GM03348 (cell line): ENCODE results near the gene ZNF512B.
A peak's percentile ranks its signal among the peaks of the same experiment; 100 is the strongest.
"Not testable (repeated sequence)": the region's sequence is repeated elsewhere in the genome, so short reads cannot be mapped to it uniquely, and the experiment has no call there.

Experiments
- DNase-seq: peaks from one replicate; pipeline ENCODE4 v3.0.0; 2012; ENCODE audit warnings: low spot score

The ZNF512B gene

DNA sequence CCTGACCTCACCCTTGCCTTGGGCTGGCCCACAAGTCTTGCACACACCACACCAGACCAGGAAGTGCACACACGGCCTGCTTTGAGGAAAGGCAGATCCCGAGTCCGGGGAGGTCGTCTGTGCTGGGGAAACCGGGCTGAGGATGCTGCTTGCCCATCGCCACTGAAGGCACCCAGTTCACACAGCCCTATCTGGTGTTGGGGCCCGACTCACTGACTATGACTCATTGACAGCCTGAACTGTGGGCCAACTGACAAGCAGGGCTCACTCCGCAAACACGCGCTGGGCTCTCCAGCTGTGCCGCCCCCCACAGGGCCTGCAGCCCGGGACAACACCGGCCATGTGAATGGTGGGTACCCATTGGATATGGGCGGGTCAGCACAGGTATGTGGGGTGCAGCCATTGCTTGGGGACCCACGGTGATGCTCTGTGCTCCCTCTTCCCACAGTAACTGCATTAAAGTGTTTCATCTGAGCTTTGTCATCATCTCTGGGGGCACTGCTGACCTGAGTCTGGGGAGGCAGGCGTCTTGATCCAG, 8.1 kb upstream of the ZNF512B start:
- DNase-seq: peak; percentile 31

DNA sequence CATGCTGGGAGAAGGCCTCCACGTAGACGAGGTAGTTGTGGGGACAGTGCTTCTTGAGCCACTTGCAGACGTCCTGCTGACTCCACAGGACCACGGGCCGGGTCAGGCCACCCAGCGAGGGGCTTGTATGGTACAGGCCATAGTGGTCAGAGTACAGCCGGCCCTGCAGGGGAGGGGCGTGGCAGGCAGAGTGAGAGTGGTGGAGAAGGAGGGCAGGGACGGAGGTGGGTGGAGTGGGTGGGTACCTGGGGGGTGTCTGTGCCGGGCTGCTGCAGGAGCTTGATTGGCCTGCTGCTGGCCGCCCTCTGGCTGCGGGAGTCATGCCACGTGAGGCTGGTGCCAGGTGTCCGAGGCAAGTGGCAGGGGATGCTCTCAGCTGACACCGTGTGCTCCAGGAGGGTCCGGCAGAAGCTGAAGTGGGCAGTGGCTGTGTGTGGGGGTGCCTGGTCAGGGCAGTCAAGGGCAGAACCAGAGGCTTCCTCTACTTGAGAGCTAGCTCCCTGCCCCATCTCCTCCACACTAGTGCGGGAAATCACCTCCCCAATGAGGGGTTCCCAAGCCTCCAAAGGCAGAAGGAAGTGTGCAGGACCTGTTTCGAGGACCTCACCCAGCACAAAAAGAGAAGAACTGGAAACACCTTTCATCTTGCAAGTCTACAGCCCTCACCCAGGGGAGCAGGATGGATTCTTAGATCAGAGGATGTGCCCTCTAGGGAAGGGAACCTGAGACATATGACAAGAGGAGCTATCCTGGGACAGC, 7.4 kb upstream of the ZNF512B start:
- DNase-seq: no peak

DNA sequence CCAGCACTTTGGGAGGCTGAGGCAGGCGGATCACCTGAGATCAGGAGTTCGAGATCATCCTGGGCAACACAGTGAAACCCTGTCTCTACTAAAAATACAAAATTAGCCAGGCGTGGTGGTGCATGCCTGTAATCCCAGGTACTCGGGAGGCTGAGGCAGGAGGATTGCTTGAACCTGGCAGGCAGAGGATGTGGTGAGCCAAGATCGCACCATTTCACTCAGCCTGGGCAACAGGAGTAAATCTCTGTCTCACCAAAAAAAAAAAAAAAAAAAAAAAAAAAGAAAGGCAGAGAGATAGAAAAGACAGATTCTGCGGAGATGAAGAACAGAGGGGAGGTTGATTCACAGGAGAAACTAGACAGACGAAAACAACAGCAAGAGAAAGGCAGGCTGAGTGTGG, 6.8 kb upstream of the ZNF512B start:
- not testable (repeated sequence) for DNase-seq

- DNase-seq: no peak
Measured at GRCh38 chr20:63974402-63975200, 4.9 kb upstream of the ZNF512B start.

DNA sequence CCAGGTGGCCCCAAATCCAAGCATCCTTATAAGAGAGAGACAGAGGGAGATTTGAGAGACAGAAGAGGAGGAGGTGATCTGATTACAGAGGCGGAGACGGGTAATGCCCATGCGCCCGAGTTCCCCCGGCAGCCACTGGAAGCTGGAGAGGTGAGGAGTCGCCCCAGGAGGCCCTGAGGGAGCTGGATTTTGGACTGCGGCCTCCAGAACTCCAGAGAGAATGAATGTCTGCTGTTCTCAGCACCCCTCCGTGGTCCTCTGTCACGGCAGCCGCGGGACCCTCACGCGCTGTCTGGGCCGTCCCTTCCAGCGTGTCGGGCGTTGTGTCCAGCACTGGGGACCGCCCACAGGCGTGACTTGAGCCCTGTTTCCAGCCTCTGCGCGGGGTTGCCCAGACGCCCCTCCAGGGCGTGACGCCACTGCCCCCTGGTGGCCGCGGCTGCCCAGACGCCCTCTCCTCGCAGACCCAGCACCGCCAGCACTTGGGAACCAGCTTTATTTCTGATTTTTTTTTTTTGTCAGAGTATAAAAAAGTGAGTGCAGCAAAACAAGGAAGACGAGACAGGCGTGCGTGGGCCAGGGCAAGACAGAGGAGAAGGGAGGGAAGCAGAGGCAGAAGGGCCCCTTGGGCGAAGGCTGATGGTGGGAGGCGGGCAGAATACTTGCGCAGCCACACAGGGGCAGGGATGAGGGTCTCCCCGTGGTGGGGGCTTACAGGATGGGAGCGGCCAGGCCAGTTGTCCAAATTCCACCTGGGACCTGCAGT, 4.1 kb upstream of the ZNF512B start:
- DNase-seq: peak; percentile 96

DNA sequence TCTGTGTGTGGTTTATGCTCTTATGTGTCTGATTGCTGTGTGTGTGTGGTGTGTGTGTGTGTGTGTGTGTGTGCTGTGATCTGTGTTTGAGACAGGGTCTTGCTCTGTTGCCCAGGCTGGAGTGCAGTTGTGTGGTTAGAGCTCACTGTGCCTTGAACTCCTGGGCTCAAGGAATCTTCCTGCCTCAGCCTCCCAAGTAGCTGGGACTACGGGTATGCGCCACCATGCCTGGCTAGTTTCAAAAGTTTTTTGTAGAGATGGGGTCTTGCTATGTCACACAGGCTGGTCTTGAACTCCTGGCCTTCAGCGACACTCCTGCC, 3.4 kb upstream of the ZNF512B start:
- no peak for DNase-seq

- no peak for DNase-seq
Measured at GRCh38 chr20:63972312-63973159, 2.8 kb upstream of the ZNF512B start.

GRCh38 chr20:63971960-63972311, 2.2 kb upstream of the ZNF512B start:
- DNase-seq: not testable (repeated sequence)

DNA sequence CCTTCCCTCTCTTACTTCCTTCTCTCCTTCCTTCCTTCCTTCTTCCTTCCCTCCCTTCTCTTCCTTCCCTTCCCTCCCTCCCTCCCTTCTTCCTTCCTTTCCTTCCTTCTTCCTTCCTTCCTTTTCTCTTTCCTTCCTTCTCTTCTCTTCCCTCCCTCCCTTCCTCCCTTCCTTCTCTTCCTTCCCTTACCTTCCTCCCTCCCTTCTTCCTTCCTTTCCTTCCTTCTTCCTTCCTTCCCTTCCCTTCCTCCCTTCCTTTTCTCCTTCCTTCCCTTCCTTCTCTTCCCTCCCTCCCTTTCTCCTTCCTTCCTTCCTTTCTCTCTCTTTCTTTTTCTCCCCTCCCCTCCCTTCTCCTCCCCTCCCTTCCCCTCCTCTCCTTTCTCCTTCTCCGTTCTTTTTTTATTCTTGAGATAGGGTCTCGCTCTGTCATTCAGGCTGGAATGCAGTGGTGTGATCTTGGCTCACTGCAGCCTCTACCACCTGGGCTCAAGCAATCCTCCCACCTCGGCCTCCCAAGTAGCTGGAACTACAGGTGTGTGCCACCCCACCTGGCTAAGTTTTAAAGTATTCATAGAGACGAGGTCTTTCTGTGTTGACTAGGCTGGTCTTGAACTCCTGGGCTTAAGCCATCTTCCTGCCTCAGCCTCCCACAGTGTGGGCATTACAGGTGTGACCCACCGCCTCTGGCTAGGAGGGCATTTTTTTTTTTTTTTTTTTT, 1.1 kb upstream of the ZNF512B start:
- no peak for DNase-seq

DNA sequence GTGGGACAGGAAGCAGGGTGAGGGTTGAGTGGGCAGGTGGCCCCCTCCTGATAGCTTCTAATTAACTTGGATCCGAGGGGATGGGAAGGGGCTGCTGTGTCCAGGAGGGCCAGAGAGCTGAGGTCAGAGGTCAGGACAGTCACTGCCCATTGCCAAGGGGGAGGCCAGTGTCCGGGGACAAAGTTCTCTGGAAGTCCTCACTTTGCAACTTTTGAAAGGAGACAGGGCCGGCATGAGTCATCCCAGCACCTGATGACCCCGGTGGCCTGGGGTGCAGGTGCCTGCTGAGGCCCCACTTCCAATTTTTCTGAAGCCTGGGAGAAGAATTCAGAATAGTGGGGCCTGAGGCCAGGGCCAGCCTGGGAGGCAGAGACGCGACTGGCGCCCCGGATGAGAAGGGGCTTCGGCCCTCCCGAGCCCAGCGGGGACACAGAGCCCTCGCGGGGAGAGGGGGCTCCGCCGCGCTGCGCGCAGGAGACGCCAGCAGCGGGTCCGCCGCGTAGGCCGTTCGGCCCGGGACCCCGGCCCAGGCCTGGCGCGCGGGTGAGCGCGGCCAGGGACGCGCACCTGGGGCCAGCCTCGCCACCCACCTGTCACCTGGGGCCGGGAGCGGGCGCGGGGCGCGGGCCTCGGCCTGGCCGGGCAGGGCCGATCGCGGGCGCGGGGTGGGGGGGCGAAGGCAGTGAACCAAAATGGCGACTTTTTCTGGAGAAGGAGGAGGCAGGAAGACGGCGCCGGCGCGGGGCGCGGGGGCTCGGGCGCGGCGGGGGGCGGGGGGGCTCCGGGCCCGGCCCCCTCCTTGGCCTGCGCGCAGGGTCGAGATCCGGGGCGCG, 586 bp downstream of the ZNF512B start:
- peak; percentile 56 for DNase-seq

DNA sequence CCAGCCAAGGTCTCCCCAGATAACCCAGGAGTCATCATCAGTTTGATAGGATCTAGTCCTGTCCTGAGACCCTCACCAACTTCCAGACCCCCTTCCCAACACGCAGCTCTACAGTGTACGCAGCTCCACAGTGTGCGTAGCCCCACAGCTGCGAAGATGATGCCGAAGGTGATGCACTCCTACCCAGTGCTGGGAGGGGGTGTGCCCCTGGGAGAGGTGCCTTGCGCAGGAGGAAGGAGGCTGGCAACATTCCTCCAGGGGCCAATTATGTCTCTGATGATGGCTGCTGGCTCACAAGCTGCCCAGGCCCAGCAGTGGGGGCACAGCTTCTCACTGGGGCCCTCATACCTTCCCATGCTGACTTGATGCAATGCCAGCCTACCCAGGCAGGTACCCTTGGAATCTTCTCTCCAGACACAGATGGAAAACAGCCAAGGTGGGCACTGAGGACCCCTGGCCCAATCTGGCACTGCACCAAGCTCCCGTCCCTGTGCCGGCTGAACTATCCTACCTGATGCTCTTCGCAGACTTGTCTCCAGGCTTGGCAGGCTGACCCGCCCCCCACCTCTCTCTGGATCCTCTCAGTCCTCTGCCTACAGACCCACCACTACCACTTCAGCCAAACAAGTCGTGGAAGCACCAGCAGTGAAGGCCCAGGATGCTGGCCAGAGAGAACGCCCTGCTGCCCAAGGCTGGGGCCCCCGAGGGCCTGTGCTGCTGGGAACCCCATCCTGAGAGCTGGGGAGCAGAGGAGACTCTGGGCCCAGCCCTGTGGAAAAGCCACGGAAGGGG, 1.4 kb downstream of the ZNF512B start:
- DNase-seq: no peak

DNA sequence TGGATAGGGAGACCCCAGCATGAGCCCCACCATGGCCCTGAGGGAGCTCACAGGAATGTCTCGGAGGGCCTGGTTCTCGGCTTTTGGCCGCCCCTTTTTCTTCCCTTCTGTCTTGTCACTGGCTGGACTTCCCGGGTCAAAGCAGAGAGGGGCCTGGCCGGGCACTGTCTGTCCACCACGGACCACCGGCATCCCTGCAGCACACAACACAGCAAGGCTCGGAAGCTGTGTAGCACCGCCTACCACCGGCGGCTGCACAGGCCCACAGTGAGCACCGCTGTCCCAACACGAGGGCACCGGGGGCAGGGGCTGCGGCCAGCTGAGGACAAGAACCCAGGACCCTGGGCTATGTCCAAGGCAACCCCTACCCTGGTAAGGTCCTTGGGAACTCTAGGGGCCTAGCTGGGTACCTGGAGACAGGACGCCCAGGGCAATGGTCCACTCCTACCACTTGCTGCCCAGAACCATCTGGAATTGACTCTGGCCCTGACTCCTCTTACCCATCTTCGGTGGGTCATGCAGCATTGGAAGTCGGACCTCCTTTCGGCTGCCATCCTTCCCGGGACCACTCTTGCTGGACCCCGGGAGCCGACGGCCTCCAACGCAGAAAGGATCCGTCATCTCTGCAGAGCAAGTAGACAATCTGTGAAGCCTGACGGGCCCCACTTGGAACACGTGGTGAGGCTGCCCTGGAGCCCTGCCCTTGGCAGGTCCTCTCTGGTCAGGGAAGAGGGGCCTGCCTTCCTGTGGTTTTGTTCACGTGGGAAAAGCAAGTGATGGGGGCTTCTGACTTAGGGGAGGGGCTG, 2.2 kb downstream of the ZNF512B start:
- no peak for DNase-seq

DNA sequence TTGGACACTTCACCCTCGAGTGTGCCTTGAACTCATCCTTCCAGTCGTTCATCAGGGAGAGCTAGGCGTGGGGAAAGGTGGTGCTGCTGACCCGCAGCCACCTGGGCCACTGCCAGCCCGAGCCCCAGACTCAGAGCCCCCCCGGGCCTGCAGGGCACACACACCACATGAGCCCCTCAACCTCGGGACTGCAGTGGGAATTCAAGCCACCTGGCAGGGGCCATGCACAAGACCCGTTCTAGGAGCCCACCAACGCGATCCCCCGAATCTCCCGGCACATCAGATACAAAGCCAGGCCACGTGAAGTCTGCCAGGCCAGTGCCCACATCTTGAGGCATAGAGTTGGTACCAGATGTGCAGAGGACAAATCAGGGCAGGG, 2.8 kb downstream of the ZNF512B start:
- no peak for DNase-seq

DNA sequence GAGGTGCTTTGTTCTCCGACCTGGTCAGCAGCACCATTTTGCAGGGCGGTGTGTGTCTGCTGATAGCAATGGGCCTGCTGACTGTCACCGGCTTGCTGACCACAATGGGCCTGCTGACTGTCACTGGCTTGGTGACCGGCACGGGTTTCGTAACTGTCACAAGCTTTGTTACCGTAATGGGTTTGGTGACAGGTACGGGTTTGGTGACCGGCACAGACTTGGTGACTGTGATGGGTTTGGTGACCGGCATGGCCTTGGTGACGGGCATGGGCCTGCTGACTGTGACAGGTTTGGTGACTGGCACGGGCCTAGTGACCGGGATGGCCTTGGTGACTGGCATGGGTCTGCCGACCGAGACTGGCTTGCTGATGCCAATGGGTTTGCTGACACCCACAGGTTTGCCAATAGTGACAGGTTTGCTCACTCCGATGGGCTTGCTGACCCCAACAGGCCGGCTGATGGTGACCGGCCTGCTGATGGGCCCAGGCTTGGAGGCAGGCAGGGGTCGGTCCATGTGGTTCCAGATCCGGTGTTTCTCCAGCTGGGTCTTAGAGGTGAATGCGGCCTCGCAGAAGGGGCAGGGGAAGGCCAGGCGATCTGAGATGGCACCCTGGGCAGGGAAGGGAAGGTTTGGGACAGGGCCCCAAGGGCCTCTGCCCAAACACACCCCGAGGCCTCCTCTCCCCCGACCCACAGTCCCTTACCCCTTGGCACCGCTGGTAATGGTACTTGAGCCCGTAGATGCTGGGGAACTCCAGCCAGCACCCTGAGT, 3.4 kb downstream of the ZNF512B start:
- no peak for DNase-seq

DNA sequence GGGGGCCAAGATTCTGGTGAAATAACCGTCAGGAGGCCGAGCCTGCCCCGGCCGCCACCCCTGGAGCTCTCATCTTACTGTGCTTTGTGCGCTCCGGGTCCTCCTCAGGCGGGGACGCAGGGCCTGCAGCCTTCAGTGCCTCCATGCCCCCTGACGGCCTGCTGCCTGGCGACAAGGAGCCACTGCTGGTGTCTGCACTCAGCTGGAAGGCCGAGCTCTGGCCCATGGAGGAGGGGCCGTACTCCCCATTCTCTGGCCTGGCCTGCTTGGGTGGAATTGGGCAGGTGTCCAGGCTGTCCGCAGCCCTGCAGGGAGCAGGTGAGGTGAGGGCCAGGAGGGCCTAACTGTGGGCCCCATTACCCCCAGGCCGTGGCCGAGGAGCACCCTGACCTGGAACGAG, 5.3 kb downstream of the ZNF512B start:
- DNase-seq: no peak

GRCh38 chr20:63963784-63964301, 5.9 kb downstream of the ZNF512B start:
- DNase-seq: no peak

DNA sequence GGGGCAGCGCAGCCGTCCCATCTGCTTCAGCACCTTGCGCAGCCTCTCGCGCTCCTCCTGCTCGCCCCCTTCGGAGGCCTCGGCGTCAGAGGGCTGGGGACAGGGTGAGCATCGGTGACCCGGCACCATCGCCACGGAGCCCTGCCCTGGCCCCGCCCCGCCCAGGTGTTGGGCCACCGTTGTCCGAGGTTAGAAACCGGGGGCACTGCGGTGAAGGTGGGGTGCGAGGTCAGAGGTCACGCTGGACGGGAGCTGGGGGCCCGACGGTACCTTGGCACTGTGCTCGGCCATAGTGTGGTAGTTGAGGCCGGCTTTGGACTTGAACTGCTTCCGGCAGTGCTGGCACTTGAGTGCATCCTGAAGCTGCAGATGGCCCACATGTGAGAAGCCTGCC, 6.4 kb downstream of the ZNF512B start:
- DNase-seq: no peak
